NCI-H1417 (cell line): ENCODE data around the gene DDX49.
A peak's percentile ranks its signal among the peaks of the same experiment; 100 is the strongest.
"Not testable (repeated sequence)": the region's sequence is repeated elsewhere in the genome, so short reads cannot be mapped to it uniquely, and the experiment has no call there.

Experiments used
- DNase-seq, 3 experiments: peaks; one replicate each; lab custom pipeline; 2025; lab: John Stamatoyannopoulos, UW

Gene DDX49

GRCh38 chr19:18895038-18895823 lies 24.3 kb upstream of the DDX49 start:
- DNase-seq = peak in 2 of 3 experiments; percentile 67 to 72

GRCh38 chr19:18895824-18896341 lies 23.6 kb upstream of the DDX49 start, which contains the start of gene CERS1:
TSS of gene CERS1 (minus strand) at chr19:18896158. CDS start at chr19:18896072, 86 bp downstream.
- DNase-seq = peak in 2 of 3 experiments; percentile 55 to 67

GRCh38 chr19:18896421-18896841 lies 23.1 kb upstream of the DDX49 start:
- DNase-seq = peak in 2 of 3 experiments; percentile 13 to 34

- no peak for DNase-seq
These were observed 22.2 kb upstream of the DDX49 start for GRCh38 chr19:18897094-18898029.

- no peak for DNase-seq
These were observed 21.4 kb upstream of the DDX49 start for GRCh38 chr19:18898081-18898606.

- no peak for DNase-seq
These were observed 20.7 kb upstream of the DDX49 start for GRCh38 chr19:18898607-18899408.

GRCh38 chr19:18899624-18900560 lies 19.6 kb upstream of the DDX49 start:
- no peak for DNase-seq

- DNase-seq = no peak
These were observed 18.6 kb upstream of the DDX49 start for GRCh38 chr19:18900700-18901481.

GRCh38 chr19:18901491-18901890 lies 18.0 kb upstream of the DDX49 start:
- DNase-seq = no peak

- not testable (repeated sequence) for DNase-seq
These were observed 17.0 kb upstream of the DDX49 start for GRCh38 chr19:18902519-18902918.

- DNase-seq = no peak
These were observed 16.1 kb upstream of the DDX49 start for GRCh38 chr19:18903156-18904037.

- no peak for DNase-seq
These were observed 15.0 kb upstream of the DDX49 start for GRCh38 chr19:18904334-18905057.

- DNase-seq = no peak
These were observed 14.5 kb upstream of the DDX49 start for GRCh38 chr19:18905058-18905456.

GRCh38 chr19:18905513-18906236 lies 13.8 kb upstream of the DDX49 start:
- DNase-seq = no peak

GRCh38 chr19:18906605-18907519 lies 12.7 kb upstream of the DDX49 start:
- DNase-seq = no peak
